GM21367 (cell line): ENCODE measurements around the gene NPB.
A peak's percentile ranks its signal among the peaks of the same experiment; 100 is the strongest.

ENCODE experiments used
- ATAC-seq: cut with Tn5 transposase; IDR thresholded peaks from one replicate; pipeline ENCODE4 v1.9.1; 2021; ENCODE audit not compliant: unreplicated experiment

NPB gene

DNA sequence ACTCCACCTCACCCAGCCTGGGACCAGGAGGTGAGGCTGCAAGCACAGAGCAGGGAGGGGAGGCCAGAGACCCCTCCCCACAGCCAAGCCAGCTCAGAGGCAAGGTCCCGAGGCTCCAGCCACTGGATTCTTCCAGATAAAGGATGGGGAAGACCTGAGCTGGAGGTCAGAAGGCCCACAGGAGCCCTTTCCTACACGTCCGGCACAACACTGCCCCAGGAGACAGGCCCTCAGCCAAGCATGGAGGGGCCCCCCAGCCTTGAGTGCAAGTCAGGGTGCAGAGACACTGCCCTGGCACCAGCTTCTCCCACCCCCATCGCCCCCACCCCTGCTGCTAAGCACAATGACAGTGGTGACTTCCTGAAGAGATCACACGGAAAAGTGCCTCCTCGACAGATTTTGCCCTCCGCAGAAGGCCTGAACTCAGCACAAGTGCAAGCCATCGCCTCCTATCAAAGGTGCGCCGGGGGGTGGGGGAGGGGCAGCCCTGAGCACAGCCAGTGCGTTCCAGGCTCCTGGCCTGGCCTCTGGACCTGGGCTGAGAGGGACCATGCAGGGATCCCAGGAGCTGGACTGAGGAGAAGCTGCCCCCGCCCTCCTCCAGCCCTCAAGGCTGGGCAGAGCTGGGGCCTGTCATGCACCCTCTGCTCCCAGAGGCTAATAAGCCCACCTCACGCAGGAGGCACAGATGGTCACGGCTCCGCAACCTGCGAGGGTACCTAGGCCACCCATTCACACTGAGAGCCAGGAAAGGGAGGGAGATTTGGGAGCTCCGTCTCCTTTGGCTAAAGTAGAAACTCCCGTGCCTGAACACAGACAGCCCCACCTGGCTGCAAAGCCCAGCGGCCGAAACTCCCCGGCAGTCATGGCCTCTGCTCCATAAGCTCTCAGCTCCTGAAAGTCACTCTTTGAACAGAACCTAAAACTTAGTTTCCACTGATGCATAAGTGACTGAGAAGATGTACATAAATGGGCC, 22.8 kb downstream of the NPB start:
- no peak for ATAC-seq

DNA sequence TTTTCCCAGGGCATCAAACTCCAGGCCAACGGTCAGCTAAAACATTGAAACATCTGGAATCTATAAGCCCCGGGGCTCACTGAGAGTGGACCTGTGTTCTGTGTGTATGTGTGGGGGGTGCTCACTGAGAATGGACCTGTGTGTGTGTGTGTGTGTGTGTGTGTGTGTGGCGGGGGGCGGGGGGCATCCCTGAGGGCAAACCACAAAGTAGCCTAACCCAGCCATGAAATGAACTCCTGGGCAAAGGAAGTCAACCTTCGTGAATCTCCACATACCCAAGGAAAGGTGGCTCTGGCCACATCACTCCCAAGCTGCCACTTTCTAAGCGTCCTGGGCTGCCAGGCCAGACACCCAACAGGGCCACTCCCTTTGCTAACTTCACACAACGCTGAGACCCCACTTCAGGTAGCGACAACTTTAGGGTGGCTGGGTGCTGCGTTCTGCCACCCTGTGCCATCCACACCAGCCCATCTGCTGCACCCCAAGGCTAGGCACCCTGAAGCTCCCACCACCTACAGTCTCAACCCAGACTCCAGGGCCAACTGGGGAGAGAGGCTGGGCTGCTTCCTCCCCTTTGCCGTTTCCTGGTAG, 23.9 kb downstream of the NPB start:
- ATAC-seq = no peak

DNA sequence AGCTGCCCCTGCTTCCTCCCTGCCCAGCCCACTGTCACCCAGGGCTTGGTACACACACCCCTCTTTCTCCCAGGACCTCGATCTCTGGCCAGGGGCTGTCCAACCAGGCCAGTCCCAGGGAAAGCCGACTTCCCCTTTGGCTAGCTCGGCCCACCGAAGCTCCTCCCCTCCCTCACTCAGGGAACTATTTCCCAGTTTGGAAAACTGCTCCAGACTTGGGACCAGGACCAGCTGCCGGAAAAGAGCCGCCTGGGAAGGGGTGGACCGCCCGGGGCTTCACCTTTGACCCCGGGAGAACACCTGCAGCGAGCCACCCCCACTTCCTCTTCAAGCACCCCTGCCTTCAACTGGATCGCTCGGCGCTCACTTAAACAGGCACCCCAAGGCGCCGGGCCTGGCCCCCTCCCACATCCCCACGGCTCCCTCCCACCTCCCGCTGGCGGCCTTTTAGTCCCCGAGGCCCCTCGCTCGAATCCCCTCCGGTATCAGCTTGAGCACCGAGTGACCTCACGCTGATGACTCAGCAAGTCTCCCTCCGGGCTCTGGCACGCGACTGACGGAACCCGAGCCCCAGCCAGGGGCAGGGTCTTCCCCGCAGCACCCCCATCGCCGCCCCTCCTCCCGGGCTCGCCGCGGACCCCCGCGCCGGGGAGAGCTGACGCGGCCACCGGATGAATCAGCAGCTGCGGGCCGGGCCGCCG, 24.6 kb downstream of the NPB start:
- ATAC-seq = no peak

DNA sequence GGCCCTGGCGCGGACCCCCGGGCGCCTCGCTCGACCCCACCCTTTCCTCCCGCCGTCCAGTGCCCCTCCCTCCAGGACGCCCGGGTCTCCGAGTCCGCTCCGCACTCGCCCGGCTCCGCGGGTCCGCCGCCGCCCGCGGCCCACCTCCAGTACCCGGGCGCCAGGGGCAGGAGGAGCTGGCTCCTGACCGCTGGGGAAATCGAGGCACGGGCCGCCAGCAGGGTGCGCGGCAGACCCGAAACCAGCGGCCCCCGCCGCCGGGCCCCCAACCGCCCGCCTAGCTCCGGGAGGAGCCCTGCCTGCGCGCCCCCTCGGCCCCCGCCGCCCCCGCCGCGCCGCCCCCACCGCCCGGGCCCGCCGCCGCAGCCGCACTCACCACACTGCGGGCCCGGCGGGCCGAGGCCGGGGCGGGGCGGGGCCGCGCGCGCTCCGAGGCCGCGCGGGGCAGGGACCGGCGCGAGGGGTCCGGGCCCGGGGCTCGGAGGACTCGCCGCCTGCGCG, 25.2 kb downstream of the NPB start:
- no peak for ATAC-seq

DNA sequence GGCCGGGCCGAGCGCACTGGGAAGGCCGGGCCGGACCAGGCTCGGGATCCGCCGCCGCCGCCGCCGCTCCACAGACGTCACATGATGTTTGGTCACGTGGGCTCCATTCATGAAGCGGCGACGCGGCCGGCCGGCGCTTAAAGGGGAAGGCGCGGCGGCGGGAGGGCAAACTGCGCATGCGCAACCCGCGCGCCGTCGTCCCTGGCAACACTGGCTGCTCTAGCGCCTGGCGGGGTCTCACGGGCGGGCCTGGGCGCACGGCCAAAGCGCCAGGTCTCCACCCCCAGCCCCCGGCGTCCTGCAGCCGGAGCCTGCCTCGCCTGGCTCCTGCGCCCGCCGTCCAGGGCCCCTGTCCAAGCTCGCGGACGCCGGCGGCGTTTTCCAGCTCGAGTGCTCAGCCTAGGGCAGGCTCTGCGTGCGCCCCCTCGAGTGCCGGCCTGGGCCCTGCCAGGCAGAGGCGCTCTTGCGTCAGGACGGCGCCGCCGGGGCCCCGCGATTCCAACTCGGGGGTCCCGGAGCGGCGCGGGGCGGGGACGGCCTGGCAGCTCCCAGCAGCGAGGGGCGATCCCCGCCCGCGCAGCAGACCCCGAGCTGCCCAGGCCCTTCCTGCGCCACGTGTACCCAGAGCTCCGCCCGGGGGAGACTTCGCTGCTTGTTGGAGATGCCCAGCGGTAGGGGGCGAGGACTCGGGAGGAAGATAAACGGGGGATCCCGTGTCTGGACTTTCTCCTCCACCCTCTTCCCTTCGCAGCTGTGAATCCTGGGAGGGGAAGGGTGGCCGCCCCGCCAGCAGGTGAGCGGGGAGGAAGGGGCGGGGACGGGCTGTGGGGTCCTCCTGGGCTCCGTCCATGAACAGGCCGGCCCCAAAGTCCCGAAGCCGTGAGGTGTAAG, 25.9 kb downstream of the NPB start, which contains the start of gene MAFG:
Gene MAFG, minus strand, starts transcription at position 83 of the 891 bp plus-strand sequence. CDS start 4,550 bp downstream, outside the sequence.
- peak; percentile 46 for ATAC-seq

DNA sequence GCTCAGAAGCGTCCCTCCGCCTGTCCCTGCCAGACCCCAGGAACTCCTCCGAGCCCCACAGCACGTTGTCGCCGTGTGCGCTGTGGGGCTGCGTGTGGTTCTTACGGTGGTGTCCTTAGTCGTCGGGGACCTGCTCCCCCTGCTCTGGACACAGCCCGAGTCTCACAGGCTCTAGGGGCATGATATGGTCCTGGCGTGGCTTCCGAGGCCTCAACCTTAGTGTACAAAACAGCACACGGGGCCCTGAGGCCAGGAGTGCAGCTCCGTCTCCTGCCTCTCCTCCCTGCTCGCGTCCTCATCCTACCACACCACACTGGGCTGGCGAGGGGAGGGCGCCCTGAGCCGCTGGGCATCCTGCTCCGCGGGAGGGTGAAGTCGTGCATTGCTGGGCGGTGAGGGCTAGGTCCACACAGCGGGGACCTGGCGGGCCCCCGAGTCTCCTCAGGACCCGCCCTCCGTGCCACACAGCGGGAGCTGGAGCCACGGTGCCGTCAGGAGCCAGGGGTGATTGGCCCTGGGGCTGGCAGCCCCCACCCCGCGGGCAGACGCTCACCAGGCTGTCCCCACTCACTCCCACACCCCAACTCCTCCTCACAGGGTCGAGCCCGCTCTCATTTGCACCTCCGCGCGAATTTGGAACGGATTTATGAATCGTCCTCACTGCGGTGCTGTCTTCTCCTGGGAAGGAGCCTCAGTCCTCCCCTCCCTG, 26.7 kb downstream of the NPB start:
- ATAC-seq = no peak

DNA sequence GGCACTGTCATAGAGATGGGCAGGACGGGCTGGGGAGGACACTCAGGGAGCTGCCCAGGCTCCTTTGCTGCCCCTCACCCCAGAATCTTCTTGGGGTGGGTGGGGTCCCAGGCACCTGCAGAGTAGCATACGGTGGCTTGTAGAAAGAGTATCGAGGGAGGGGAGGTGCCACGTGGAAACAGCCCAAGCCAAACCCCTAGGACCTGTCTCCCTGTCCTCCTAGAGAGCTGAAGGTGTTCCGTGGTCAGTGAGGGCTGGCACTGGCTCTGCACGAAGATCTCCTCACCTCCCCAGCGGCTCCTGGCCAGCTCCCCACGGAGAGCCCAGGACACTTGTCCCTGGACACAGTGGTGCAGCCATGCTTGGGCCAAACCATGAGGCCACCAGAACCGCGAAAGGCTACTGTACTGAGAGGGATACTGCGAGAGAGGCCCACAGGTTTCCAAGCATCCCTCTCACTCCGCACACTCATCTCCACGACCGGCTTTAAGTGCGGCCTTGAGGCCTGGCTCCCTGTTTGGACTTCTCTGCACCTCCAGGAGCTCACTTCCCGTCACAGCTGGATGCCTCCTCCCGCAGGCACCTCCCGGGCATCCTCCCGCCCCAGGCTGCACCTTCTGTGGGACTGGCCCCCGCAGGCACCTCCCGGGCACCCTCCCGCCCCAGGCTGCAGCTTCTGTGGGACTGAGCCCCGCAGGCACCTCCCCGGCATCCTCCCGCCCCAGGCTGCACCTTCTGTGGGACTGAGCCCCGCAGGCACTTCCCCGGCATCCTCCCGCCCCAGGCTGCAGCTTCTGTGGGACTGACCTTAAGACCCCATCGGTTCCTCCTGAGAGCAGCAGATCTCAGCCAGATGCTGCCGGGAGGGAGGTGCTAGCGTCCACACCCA, 27.5 kb downstream of the NPB start:
- no peak for ATAC-seq

DNA sequence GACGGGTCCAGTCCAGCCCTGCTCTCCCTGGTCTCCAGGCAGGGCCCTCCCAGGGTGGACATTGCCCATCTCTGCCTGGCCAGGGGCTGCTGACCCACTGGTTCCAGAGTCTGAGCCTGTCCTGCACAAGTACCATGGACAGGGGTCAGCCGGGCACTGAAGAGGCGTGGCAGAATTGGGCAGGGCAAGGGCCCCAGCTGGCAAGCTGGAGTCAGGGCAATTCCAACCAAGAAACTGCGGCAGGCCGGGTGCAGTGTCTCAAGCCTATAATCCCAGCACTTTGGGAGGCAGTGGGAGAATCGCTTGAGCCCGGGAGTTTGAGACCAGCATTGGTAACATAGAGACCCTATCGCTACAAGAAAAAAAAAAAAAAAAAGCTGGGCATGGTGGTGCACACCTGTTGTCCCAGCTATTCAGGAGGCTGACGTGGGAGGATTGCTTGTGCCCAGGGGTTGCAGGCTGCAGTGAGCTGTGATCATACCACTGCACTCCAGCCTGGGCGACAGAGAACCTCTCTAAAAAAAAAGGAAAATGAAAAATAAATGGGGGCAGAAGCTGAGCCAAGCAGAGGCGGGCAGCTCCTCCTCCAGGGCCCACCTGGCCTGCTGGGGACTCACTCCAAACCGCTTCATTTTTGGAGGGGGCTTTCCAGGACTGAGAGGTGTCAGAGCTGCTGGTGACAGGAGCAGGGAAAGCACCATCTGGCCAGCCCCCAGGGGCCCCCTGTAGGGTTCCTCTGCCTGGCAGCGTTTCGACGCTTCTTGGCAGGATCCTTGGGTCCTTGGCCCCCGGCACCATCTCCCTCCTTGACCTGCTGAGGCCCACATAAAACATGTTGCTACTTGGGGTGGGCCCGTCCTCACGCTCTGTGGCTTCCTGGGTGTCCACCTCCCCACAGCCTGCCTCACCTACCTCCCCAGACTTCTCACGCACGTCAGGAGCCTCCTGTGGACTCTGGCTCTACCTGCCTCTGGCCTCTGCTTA, 28.4 kb downstream of the NPB start:
- no peak for ATAC-seq

DNA sequence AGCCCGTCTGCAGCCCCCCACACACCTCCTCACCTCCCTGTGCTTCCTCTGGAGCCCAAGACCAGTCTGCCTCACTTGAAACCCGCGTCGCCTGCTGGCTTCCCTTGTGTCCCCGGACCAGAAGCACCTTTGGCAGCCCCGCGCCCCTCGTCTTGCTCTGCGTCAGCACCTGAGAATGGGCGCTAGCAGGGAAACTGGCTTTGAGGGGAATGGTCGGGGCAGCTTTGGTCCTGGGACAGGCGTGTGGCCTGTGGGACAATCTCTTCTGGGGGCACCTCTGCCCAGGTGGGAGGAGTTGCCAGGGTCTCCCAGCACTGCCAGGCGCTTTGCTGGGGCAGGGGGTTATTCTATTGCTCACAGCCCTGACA, 29.1 kb downstream of the NPB start:
- ATAC-seq = no peak

DNA sequence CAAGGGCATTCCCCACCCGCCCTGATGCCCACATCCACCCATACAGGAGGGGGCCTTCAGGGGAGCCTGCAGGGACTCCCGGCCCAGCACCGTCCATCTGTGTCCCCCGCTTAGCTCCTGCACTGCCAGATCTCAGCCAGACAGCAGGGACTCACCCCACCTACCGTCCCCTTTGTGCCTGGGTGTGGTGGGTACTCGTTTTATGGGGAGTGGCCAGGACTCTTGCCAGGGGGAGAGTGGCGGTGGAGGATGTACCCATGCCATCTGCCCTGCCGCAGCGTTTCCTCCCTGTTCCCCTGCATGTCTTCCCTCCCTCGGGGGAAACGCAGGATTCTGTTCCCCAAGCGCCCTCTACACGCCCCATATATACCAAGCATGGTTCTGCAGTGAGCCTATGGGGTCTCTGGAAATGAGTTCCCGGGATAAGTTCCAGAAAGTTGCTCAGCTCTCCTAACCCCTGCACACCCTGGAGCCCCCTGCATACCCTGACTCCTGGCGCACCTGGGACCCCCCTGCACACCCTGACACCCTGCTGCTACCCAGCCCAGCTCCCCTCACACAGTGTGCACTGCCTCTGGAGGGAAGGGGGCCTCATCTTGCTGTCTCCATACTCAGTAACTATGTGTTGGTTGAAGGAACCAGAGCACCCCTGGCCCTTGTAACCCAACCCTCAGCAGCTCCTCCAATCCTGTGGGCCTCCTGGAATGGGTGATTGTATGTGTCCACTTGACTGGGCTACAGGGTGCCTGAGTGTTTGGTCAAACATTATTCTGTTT, 29.7 kb downstream of the NPB start:
- no peak for ATAC-seq

DNA sequence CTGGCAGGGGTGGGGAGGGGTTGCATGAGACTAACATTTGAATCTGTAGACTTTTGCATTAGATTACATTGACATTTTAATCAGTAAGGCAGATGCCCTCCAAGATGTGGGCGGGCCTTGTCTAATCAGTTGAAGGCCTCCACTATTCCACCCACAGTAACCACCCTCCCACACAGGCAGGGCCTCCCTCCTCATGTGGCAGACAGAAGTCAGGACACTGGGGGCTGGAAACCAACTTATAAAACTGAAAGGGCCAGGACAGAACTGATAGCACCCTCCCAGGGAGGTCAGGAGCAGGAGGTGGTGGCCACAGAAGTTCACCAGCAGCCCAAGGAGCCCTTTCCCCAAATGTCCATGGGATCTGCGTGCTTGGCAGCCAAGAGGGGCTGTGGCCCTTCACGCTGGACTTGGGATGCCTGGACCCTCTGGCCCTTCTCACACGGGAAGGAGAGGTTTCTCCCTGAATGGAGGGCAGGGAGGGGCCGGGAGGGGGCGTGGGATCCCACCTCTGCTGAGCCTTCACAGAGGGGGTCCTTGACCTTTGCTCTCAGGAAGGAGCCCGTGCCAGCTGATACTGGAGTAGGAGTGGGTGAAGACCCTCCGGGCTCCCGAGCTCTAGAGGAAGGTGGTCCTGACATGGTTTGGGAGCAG, 30.4 kb downstream of the NPB start:
- no peak for ATAC-seq

DNA sequence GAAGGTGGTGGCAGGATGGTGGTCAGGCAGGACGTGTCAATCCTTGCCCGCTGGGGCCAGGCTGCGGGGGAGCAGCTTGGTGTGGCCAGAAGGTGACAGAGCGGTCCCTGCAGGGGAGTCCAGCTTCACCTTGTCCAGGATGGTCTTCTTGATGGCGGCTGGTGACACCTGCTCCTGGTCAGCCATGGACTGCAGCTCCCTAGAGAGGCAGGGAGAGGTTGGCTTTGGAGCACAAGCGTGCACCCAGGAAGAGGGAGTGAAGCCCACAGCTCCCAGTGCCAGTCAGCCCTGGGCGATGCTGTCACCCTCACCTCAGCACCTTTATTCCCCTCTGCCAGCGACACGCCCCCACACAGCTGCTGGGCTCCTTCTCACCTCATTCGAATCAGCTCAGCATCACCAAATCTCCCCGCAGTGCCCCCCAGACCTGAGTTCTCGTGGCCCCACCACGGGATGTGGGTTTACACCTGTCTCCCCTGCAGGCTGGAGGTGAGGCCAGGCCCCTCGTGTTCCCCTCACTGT, 31.2 kb downstream of the NPB start:
- ATAC-seq = no peak

DNA sequence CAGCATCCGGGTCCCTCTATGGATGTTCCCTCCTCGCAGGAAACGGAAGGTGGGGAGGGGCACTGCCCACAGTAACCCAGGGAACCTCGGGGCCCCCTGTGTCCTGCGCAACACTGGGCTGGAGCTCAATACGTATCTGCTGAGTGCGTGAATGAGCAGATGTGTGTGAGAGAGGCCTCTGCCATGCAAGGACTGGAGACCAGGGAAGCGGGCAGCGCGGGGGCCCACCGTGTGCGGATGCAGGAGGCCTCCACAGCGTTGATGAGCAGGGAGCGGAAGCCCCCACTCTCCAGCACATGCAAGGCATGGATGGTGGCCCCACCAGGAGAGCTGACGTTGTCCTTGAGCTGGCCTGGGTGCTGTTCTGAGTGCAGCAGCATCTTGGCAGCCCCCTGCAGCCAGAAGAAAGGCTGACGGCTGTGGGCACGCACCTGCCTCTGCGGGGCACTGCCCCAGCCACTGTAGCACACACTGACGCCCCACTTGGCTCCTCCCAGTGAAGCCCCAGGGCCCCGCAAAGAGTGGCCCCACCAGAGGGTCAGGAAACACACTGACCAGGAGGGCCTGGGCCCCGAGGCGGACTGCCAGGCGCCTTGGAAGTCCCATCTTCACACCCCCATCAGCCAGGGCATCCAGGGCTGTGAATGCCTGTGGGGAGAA, 32.2 kb downstream of the NPB start:
- ATAC-seq = no peak

DNA sequence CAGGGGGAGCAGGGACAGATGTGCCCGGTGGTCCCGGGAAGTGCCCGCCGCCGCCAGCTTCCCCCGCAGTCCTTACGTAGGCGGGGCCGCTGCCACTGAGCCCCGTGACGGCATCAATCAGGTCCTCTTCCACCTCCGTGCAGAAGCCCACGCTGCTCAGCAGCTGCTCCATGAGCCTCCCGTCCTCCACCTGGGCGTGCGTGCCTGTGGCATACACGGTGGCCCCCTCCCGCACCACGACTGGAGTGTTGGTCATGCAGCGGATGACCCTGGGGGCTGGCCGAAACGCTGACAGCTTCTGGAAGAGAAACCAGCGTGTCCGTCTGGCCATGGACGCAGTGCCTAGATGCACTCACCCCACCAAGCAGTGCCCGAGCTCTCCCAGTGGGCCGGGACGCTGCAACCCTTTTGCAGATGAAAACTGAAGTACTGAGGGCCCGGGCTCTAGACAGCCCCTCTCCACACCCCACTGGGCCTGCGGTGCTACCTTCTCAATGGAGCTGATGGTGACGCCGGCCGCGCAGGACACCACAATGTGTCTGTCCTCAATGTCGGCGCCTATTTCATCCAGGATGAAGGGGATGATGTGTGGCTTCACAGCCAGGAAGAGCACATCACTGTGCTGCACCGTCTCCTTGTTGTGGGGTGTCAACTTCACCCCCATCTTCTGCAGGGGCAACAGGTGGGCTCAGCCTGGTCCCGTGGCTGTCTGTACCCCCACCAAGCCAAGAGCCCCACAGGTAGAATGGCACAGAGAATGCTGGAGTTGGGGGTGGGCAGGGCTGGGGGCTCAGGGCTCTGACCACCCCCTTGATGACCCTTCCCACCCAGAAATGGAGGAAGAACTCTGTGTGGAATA, 33.0 kb downstream of the NPB start:
- no peak for ATAC-seq

DNA sequence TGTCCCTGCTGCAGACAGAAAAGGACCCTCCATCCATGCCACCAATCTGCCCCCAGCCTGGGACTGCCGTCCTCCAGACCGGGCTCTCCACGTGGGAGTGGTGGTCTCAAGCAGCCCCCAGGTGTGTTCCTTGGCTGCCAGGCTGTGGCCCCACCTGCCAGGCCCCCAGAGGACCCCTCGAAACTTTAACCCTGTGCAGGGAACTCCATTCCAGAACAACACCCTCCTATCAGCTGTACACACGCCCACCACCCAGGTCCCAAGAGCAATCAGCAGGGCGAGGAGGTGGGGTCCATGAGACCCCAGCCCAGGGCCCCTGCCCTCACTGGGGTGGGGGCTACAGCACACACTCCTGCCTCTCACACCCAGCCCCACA, 33.7 kb downstream of the NPB start:
- no peak for ATAC-seq
